Skin of body (tissue), 2 donors: Measurements from ENCODE around the gene ANKS6. TPM values are rescaled to one million over a fixed set of nuclear protein-coding genes. Genes with fewer than 3 reads are reported as not detected.

ENCODE experiments used
- DNase-seq: peaks from one replicate; lab custom pipeline; 2025; lab: John Stamatoyannopoulos, UW
- total RNA-seq: library from RNA; depleted of rRNA; stranded (reverse); fragments of >200 nt; gene quantifications from one replicate; pipeline ENCODE4 v1.2.3, GENCODE V29; 2014

ANKS6 gene
- total RNA-seq, 1 donor from 2014 or later = 5.6 TPM

- no peak for DNase-seq
These were observed 57.6 kb downstream of the ANKS6 start for GRCh38 chr9:98738741-98739140.

- no peak for DNase-seq
These were observed 60.1 kb downstream of the ANKS6 start for GRCh38 chr9:98736226-98736625.

GRCh38 chr9:98732801-98733200 is 63.6 kb downstream of the ANKS6 start:
- no peak for DNase-seq

GRCh38 chr9:98732091-98732490 is 64.3 kb downstream of the ANKS6 start:
- DNase-seq = no peak

- DNase-seq = no peak
These were observed 65.5 kb downstream of the ANKS6 start for GRCh38 chr9:98730871-98731270.

- DNase-seq = no peak
These were observed 67.9 kb downstream of the ANKS6 start for GRCh38 chr9:98728500-98728899.

GRCh38 chr9:98727428-98727827 is 68.9 kb downstream of the ANKS6 start:
- no peak for DNase-seq

- DNase-seq = no peak
These were observed 69.6 kb downstream of the ANKS6 start for GRCh38 chr9:98726735-98727134.

GRCh38 chr9:98724810-98725530 is 71.4 kb downstream of the ANKS6 start:
- DNase-seq = no peak

- DNase-seq = no peak
These were observed 74.7 kb downstream of the ANKS6 start for GRCh38 chr9:98721643-98722042.

- DNase-seq = no peak
These were observed 76.0 kb downstream of the ANKS6 start for GRCh38 chr9:98720402-98720801.

GRCh38 chr9:98719055-98719454 is 77.3 kb downstream of the ANKS6 start:
- no peak for DNase-seq

GRCh38 chr9:98714833-98715232 is 81.5 kb downstream of the ANKS6 start:
- DNase-seq = no peak

- DNase-seq = no peak
These were observed 83.4 kb downstream of the ANKS6 start for GRCh38 chr9:98712987-98713386.

GRCh38 chr9:98709968-98710965 is 86.1 kb downstream of the ANKS6 start:
- DNase-seq = no peak

- no peak for DNase-seq
These were observed 87.1 kb downstream of the ANKS6 start, which contains the start of gene GABBR2 for GRCh38 chr9:98708933-98709911. Gene GABBR2, minus strand, starts transcription at chr9:98708935. Its CDS starts 198 bp downstream, at chr9:98708737.

GRCh38 chr9:98708103-98708932 is 88.0 kb downstream of the ANKS6 start:
- no peak for DNase-seq

- DNase-seq = peak; percentile 2
These were observed 88.9 kb downstream of the ANKS6 start for GRCh38 chr9:98707166-98708102.

GRCh38 chr9:98706651-98707165 is 89.6 kb downstream of the ANKS6 start:
- no peak for DNase-seq
